ENCODE measurements around the gene RBM42. TPM values are rescaled to one million over a fixed set of nuclear protein-coding genes. Genes with fewer than 3 reads are reported as not detected.

The RBM42 gene
- total RNA-seq, 1 experiment from 2014 or later = 180 TPM

DNA sequence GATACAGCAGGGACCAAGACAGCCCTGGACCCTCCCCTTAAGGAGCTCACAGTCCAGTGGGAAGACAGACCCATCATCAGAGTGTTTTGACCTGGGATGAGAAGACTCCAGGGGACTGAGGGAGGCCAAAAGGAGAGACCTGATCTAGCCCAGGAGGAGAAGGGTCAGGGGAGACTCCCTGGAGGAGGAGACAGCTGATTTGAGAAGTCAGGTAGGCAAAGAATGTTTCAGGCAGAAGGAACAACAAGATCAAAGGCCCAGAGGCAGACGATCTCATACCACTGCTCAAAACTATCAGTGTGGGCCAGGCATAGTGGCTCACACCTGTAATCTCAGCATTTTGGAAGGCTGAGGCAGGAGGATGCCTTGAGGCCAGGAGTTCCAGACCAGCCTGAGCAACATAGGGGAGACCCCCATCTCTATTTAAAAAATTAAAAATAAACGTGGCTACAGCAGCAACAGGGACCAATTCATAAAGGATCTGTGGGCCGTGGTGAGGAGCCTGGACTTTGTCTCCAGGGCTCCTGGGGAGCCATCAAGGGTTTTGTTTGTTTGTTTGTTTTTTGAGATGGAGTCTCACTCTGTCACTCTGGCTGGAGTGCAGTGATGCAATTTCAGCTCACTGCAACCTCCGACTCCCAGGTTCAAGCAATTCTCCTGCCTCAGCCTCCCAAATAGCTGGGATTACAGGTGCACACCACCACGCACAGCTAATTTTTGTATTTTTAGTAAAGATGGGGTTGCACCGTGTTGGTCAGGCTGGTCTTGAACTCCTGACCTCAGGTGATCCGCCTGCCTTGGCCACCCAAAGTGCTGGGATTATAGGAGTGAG is 17.1 kb downstream of the RBM42 start:
- no peak for TF ChIP-seq SIN3A (IDR thresholded peaks at IDR 0.05; ENCODE audit: borderline replicate concordance, insufficient read depth, low read depth, low read length)
- no peak for TF ChIP-seq POLR2AphosphoS5 (IDR thresholded peaks at IDR 0.05; ENCODE audit: low read depth, low read length)
- TF ChIP-seq, protein P1, sequence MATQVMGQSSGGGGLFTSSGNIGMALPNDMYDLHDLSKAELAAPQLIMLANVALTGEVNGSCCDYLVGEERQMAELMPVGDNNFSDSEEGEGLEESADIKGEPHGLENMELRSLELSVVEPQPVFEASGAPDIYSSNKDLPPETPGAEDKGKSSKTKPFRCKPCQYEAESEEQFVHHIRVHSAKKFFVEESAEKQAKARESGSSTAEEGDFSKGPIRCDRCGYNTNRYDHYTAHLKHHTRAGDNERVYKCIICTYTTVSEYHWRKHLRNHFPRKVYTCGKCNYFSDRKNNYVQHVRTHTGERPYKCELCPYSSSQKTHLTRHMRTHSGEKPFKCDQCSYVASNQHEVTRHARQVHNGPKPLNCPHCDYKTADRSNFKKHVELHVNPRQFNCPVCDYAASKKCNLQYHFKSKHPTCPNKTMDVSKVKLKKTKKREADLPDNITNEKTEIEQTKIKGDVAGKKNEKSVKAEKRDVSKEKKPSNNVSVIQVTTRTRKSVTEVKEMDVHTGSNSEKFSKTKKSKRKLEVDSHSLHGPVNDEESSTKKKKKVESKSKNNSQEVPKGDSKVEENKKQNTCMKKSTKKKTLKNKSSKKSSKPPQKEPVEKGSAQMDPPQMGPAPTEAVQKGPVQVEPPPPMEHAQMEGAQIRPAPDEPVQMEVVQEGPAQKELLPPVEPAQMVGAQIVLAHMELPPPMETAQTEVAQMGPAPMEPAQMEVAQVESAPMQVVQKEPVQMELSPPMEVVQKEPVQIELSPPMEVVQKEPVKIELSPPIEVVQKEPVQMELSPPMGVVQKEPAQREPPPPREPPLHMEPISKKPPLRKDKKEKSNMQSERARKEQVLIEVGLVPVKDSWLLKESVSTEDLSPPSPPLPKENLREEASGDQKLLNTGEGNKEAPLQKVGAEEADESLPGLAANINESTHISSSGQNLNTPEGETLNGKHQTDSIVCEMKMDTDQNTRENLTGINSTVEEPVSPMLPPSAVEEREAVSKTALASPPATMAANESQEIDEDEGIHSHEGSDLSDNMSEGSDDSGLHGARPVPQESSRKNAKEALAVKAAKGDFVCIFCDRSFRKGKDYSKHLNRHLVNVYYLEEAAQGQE (IDR thresholded peaks at IDR 0.05; ENCODE audit: insufficient read depth in 1 of 2, low read depth in 2 of 2, low read length in 1 of 2) = no peak
- TF ChIP-seq, protein P2, sequence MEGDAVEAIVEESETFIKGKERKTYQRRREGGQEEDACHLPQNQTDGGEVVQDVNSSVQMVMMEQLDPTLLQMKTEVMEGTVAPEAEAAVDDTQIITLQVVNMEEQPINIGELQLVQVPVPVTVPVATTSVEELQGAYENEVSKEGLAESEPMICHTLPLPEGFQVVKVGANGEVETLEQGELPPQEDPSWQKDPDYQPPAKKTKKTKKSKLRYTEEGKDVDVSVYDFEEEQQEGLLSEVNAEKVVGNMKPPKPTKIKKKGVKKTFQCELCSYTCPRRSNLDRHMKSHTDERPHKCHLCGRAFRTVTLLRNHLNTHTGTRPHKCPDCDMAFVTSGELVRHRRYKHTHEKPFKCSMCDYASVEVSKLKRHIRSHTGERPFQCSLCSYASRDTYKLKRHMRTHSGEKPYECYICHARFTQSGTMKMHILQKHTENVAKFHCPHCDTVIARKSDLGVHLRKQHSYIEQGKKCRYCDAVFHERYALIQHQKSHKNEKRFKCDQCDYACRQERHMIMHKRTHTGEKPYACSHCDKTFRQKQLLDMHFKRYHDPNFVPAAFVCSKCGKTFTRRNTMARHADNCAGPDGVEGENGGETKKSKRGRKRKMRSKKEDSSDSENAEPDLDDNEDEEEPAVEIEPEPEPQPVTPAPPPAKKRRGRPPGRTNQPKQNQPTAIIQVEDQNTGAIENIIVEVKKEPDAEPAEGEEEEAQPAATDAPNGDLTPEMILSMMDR (IDR thresholded peaks at IDR 0.05) = no peak
- TF ChIP-seq TCF7L2 (IDR thresholded peaks at IDR 0.05; ENCODE audit: low read depth, low read length) = no peak
- Histone ChIP-seq H3K4me3 (ENCODE audit: low read depth in 2 of 2, low read length in 2 of 2) (peak overlapping the region in 1 of 2 experiments; percentile 79; a peak in 1 of 4 replicates), H3K27me3 (ENCODE audit: control insufficient read depth, insufficient read depth, low read length) (no peaks in the 10 kb centered on the region), H3K36me3 (ENCODE audit: control insufficient read depth, insufficient read depth, low read length) (peaks cover 7% of the 10 kb centered on the region; the same call in 1 of the 2 replicates), H3K4me1 (ENCODE audit: control insufficient read depth, insufficient read depth, low read length) (peaks cover 24% of the 10 kb centered on the region), H3K27ac (ENCODE audit: low read length) (peak overlapping the region; percentile 10), H3K9me3 (ENCODE audit: control insufficient read depth, insufficient read depth, low read depth, low read length) (no peaks in the 10 kb centered on the region)
- CTCF ChIA-PET = interaction anchor here (1.8 kb wide), 1 partner anchor 97 kb away, joined by 4 read pairs; no protein-coding TSS in a partner anchor
- no peak for DNase-seq (ENCODE audit: low read depth, low spot score)
- intact Hi-C loops (cut with micrococcal nuclease; ENCODE audit: unreplicated experiment) = no loop called here
- no peak for ATAC-seq
- in situ Hi-C loops (cut with HindIII; ENCODE audit: low pct_unique_long_range_greater_than_20kb, low sequenced_read_pairs) = no loop called here
- POLR2A ChIA-PET = no interaction called here
- BruUV-seq (replicated peaks) = no TSS peak

DNA sequence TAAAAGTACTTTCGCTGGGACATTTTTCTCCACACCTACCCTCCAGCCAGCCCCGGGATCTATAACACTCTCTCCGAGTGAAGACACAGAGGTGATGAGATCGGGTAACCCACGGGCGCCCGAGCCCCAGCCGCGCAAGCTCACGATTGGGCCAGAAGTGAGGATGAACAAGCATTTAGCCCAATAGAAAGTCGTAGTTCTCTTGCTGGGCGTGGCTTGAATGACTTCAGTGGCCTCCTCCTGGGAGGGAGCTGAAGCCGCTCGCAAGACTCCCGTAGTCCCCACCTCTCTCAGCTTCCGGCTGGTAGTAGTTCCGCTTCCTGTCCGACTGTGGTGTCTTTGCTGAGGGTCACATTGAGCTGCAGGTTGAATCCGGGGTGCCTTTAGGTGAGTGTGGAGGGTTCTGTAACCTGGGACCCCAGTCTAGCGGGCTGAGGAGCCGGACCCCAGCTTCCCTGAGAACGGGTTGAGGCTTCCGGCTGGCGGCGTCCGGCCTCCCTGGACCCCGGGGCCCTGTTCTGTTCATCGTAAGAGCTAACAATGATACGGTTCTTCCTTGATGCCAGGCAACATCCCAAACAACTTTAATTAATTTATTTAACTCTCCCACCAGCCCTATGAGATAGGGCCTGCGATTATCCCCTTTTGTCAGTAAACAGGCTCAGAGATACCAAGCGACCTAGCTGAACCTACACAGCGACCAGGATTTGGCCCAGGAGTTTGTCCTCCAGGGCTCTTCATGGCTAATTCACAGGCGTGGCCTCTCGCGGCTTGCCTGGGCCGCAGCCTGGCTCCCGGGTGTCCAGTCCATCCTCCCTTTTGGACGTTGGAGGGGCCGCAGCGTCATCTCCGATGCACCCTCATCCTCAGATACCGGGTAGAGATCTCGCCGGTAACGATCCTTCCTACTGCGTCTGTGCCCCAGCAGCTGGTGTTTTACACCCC is 19.5 kb downstream of the RBM42 start, which contains the start of gene COX6B1:
COX6B1 (plus strand) TSS at position 307 of the 945 bp plus-strand sequence. CDS start 2,921 bp downstream, outside the sequence.
- Histone ChIP-seq H3K27me3 (ENCODE audit: control insufficient read depth, insufficient read depth, low read length) (no peaks in the 10 kb centered on the region), H3K9me3 (ENCODE audit: control insufficient read depth, insufficient read depth, low read depth, low read length) (no peaks in the 10 kb centered on the region), H3K27ac (ENCODE audit: low read length) (peak within 1 kb of the TSS; percentile 97), H3K36me3 (ENCODE audit: control insufficient read depth, insufficient read depth, low read length) (peaks cover 7% of the 10 kb centered on the region; the same call in 1 of the 2 replicates), H3K4me3 (ENCODE audit: low read depth in 2 of 2, low read length in 2 of 2) (peak within 1 kb of the TSS; percentile 79 to 96), H3K4me1 (ENCODE audit: control insufficient read depth, insufficient read depth, low read length) (peaks cover 12% of the 10 kb centered on the region)
- peak; percentile 82 for ATAC-seq
- TF ChIP-seq POLR2AphosphoS5 (IDR thresholded peaks at IDR 0.05; ENCODE audit: low read depth, low read length) (peak; percentile 99), SIN3A (IDR thresholded peaks at IDR 0.05; ENCODE audit: borderline replicate concordance, insufficient read depth, low read depth, low read length) (0 out of 2 replicates have a peak, but pooled peaks have one; percentile 81), TCF7L2 (IDR thresholded peaks at IDR 0.05; ENCODE audit: low read depth, low read length) (no peak)
- TF ChIP-seq, protein P2 (IDR thresholded peaks at IDR 0.05) = no peak
- TF ChIP-seq, protein P1 (IDR thresholded peaks at IDR 0.05; ENCODE audit: insufficient read depth in 1 of 2, low read depth in 2 of 2, low read length in 1 of 2) = no peak
- CTCF ChIA-PET = interaction anchor here (0.6 to 1.1 kb wide), 2 partner anchors 100 to 222 kb away, joined by 3 to 4 read pairs; no protein-coding TSS in a partner anchor
- intact Hi-C loops (cut with micrococcal nuclease; ENCODE audit: unreplicated experiment) (no loop called here), in situ Hi-C loops (cut with HindIII; ENCODE audit: low pct_unique_long_range_greater_than_20kb, low sequenced_read_pairs) (no loop called here)
- POLR2A ChIA-PET = interaction anchor here (0.6 kb wide), 4 partner anchors 8 to 245 kb away, joined by 3 to 8 read pairs (median 6); no protein-coding TSS in a partner anchor
- DNase-seq (ENCODE audit: low read depth, low spot score) = peak; percentile 98
- TSS peak; percentile 94 for BruUV-seq (replicated peaks)
